GM12865 (cell line): ENCODE results near the gene LGR6.
A peak's percentile ranks its signal among the peaks of the same experiment; 100 is the strongest.
"Not testable (repeated sequence)": the region's sequence is repeated elsewhere in the genome, so short reads cannot be mapped to it uniquely, and the experiment has no call there.

Experiments
- DNase-seq: peaks from one replicate; pipeline ENCODE4 v3.0.0; 2010; ENCODE audit warnings: low read depth
- H3K4me3 ChIP-seq: 2 replicates; pipeline ENCODE4 v1.5.1; 2011; ENCODE audit warnings: mild to moderate bottlenecking, low read depth, low read length, control low read depth
- CTCF ChIP-seq: IDR thresholded peaks from 2 replicates; pipeline ENCODE4 v1.5.1; 2011; ENCODE audit warnings: low read length, control low read depth, low read depth, inconsistent platforms; ENCODE audit not compliant: insufficient read depth; ENCODE audit errors: missing control alignments

LGR6 gene

GRCh38 chr1:202187041-202187671 is 6.4 kb upstream of the LGR6 start:
- DNase-seq, result no peak
- TF ChIP-seq CTCF, result no peak
- H3K4me3 ChIP-seq, result no peak overlapping the region

- TF ChIP-seq CTCF, result no peak
- H3K4me3 ChIP-seq, result no peak overlapping the region
- DNase-seq, result no peak
These were observed 5.7 kb upstream of the LGR6 start for GRCh38 chr1:202187697-202188407.

GRCh38 chr1:202189001-202189790 is 4.4 kb upstream of the LGR6 start:
- no peak overlapping the region for H3K4me3 ChIP-seq
- peak; percentile 82 for TF ChIP-seq CTCF
- DNase-seq, result peak; percentile 67

GRCh38 chr1:202189918-202190715 is 3.5 kb upstream of the LGR6 start:
- DNase-seq, result no peak
- TF ChIP-seq CTCF, result no peak

GRCh38 chr1:202191391-202191790 is 2.2 kb upstream of the LGR6 start:
- DNase-seq, H3K4me3 ChIP-seq: not testable (repeated sequence)

More at GRCh38 chr1:202189918-202190715, 3.5 kb upstream of the LGR6 start:
- H3K4me3 ChIP-seq, result no peak overlapping the region

- peak; percentile 61 for DNase-seq
- peak; percentile 91 for TF ChIP-seq CTCF
- H3K4me3 ChIP-seq, result no peak overlapping the region
These were observed 607 bp upstream of the LGR6 start for GRCh38 chr1:202192770-202193613.
